Gastroesophageal sphincter (tissue), 3 donors: ENCODE data around the gene TMPRSS11E.

ENCODE experiments used
- EP300 ChIP-seq: sonication (generic); formaldehyde crosslinking; IDR thresholded peaks from one replicate; pipeline ENCODE4 v1.6.1; 2017; ENCODE audit warnings: antibody characterized with exemption, mild to moderate bottlenecking
- POLR2A ChIP-seq, 2 donors: fragments of 450-650 bp; IDR thresholded peaks; one replicate each; pipeline ENCODE4 v1.6.1; 2017; ENCODE audit warnings: antibody characterized with exemption in 2 of 2, mild to moderate bottlenecking in 2 of 2, moderate library complexity in 1 of 2
- POLR2AphosphoS5 ChIP-seq: sonication (generic); formaldehyde crosslinking; IDR thresholded peaks from one replicate; pipeline ENCODE4 v1.6.1; 2017; ENCODE audit warnings: antibody characterized with exemption
- TF ChIP-seq, protein P1 (sequence below), 4 experiments: fragments of 200-600 bp in 2 of 4; fragments of 450-650 bp in 2 of 4; sonication (generic) in 1 of 4; IDR thresholded peaks; one replicate each; pipeline ENCODE4 v1.5.1; 2017 to 2019; ENCODE audit warnings: antibody characterized with exemption in 4 of 4, mild to moderate bottlenecking in 2 of 4, moderate library complexity in 2 of 4

- TF ChIP-seq, protein P1, sequence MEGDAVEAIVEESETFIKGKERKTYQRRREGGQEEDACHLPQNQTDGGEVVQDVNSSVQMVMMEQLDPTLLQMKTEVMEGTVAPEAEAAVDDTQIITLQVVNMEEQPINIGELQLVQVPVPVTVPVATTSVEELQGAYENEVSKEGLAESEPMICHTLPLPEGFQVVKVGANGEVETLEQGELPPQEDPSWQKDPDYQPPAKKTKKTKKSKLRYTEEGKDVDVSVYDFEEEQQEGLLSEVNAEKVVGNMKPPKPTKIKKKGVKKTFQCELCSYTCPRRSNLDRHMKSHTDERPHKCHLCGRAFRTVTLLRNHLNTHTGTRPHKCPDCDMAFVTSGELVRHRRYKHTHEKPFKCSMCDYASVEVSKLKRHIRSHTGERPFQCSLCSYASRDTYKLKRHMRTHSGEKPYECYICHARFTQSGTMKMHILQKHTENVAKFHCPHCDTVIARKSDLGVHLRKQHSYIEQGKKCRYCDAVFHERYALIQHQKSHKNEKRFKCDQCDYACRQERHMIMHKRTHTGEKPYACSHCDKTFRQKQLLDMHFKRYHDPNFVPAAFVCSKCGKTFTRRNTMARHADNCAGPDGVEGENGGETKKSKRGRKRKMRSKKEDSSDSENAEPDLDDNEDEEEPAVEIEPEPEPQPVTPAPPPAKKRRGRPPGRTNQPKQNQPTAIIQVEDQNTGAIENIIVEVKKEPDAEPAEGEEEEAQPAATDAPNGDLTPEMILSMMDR (IDR thresholded peaks at IDR 0.05): no peak
- TF ChIP-seq EP300: no peak
- TF ChIP-seq POLR2A (IDR thresholded peaks at IDR 0.05): no peak
- no peak for TF ChIP-seq POLR2AphosphoS5
These were observed 37.1 kb upstream of the TMPRSS11E start for GRCh38 chr4:68410149-68410548.
